ENCODE data around the gene SNORC.

SNORC gene

DNA sequence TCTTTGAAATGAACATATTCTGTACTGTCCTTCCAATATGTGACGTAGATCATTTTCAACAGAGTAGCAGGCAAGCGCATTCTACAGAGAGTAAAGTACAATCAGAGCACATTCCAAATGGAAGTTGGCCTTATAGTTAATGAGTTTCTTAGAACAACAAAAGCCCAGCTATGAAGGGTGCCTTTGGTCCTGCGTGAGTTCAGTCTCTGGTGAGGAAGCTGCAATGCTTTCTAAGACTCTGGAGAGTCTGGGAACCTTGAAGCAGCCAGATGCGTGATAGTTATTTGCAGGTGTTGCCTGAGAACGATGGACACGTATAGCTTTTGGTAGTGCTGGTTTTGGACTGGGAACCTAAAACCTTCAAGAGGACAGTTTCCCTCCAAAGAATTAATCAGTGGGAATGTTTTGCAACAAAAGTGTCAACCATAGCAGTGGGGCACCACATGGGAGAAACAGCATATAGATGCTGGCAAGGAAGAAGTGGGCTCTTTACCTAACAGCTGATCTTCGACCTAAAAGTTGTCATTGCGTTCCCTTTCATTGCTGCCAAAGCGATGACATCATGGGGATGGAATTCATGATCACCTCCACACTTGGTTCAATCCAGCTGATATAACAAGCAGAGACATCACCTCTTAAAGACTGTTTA lies 9.3 kb upstream of the SNORC start:
- Histone ChIP-seq H3K4me1 (ENCODE audit: control insufficient read depth, low read length) (no peaks in the 10 kb centered on the region), H3K4me2 (ENCODE audit: low read length) (no peak overlapping the region), H3K36me3 (ENCODE audit: control insufficient read depth, low read length) (peaks cover 25% of the 10 kb centered on the region), H3K9me2 (replicated peaks; ENCODE audit: control insufficient read depth, low read length) (no peaks in the 10 kb centered on the region), H3K27me3 (ENCODE audit: control insufficient read depth, low read length) (no peaks in the 10 kb centered on the region), H4K20me1 (ENCODE audit: control insufficient read depth, insufficient read depth, low read depth, low read length) (no peaks in the 10 kb centered on the region), H3F3A (ENCODE audit: control insufficient read depth, insufficient read depth) (0 out of 2 replicates have a peak, but pooled peaks cover 3% of the 10 kb centered on the region), H3K9me3 (ENCODE audit: control insufficient read depth, insufficient read depth, low read length) (no peaks in the 10 kb centered on the region), H3K4me3 (ENCODE audit: low read length) (no peak overlapping the region), H3K79me2 (ENCODE audit: control insufficient read depth, low read length) (no peaks in the 10 kb centered on the region), H3K27ac (ENCODE audit: low read depth, low read length) (no peak overlapping the region)
- no peak for TF ChIP-seq EZH2phosphoT487 (IDR thresholded peaks at IDR 0.05; ENCODE audit: borderline replicate concordance, low read length)
- no peak for TF ChIP-seq CTCF (IDR thresholded peaks at IDR 0.05; ENCODE audit: low read depth, low read length, poor library complexity, severe bottlenecking)

DNA sequence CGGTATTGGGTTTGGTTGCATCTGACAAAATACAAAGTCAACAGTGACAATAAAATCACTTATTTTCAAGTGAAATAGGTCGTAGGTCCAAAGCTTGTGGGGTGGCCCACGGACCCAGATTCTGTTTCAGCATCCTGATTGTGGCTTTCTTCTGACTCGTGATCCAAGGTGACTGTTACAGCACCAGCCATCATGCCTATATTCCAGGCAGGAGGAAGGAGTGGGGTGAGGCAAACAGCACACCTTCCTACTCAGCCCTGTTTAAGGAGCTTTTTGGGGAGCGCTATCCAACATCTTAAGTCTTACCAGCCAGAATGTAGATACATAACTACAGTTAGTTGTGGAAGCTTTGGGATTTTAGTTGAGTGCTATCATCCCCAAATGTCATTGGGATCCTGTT lies 8.7 kb upstream of the SNORC start:
- Histone ChIP-seq H3K27ac (ENCODE audit: low read depth, low read length) (no peak overlapping the region), H3K79me2 (ENCODE audit: control insufficient read depth, low read length) (no peaks in the 10 kb centered on the region), H4K20me1 (ENCODE audit: control insufficient read depth, insufficient read depth, low read depth, low read length) (no peaks in the 10 kb centered on the region), H3K4me3 (ENCODE audit: low read length) (no peak overlapping the region), H3F3A (ENCODE audit: control insufficient read depth, insufficient read depth) (0 out of 2 replicates have a peak, but pooled peaks cover 3% of the 10 kb centered on the region), H3K4me1 (ENCODE audit: control insufficient read depth, low read length) (no peaks in the 10 kb centered on the region), H3K27me3 (ENCODE audit: control insufficient read depth, low read length) (no peaks in the 10 kb centered on the region), H3K4me2 (ENCODE audit: low read length) (no peak overlapping the region), H3K9me2 (replicated peaks; ENCODE audit: control insufficient read depth, low read length) (no peaks in the 10 kb centered on the region), H3K36me3 (ENCODE audit: control insufficient read depth, low read length) (peaks cover 23% of the 10 kb centered on the region), H3K9me3 (ENCODE audit: control insufficient read depth, insufficient read depth, low read length) (no peaks in the 10 kb centered on the region)
- TF ChIP-seq CTCF (IDR thresholded peaks at IDR 0.05; ENCODE audit: low read depth, low read length, poor library complexity, severe bottlenecking) = no peak
- TF ChIP-seq EZH2phosphoT487 (IDR thresholded peaks at IDR 0.05; ENCODE audit: borderline replicate concordance, low read length) = no peak

GRCh38 chr2:232863996-232864395 lies 6.1 kb upstream of the SNORC start:
- Histone ChIP-seq H3K36me3 (ENCODE audit: control insufficient read depth, low read length) (no peaks in the 10 kb centered on the region), H3K4me3 (ENCODE audit: low read length) (no peak overlapping the region), H3K79me2 (ENCODE audit: control insufficient read depth, low read length) (no peaks in the 10 kb centered on the region), H3K27ac (ENCODE audit: low read depth, low read length) (no peak overlapping the region), H3K4me1 (ENCODE audit: control insufficient read depth, low read length) (no peaks in the 10 kb centered on the region), H3K9me2 (replicated peaks; ENCODE audit: control insufficient read depth, low read length) (no peaks in the 10 kb centered on the region), H3K27me3 (ENCODE audit: control insufficient read depth, low read length) (no peaks in the 10 kb centered on the region), H3K9me3 (ENCODE audit: control insufficient read depth, insufficient read depth, low read length) (no peaks in the 10 kb centered on the region), H3K4me2 (ENCODE audit: low read length) (no peak overlapping the region), H3F3A (ENCODE audit: control insufficient read depth, insufficient read depth) (0 out of 2 replicates have a peak, but pooled peaks cover 3% of the 10 kb centered on the region), H4K20me1 (ENCODE audit: control insufficient read depth, insufficient read depth, low read depth, low read length) (no peaks in the 10 kb centered on the region)
- TF ChIP-seq EZH2phosphoT487 (IDR thresholded peaks at IDR 0.05; ENCODE audit: borderline replicate concordance, low read length) (no peak), CTCF (IDR thresholded peaks at IDR 0.05; ENCODE audit: low read depth, low read length, poor library complexity, severe bottlenecking) (no peak)

All from DOHH2 (cell line).